GM18505 (cell line): ENCODE results near the gene RFX4.

Experiments
- ATAC-seq: cut with Tn5 transposase; IDR thresholded peaks from one replicate; pipeline ENCODE4 v1.9.1; 2021; ENCODE audit not compliant: unreplicated experiment
- POLR2A ChIP-seq: IDR thresholded peaks from 4 replicates; pipeline ENCODE4 v1.6.1; 2011; ENCODE audit warnings: borderline replicate concordance; ENCODE audit not compliant: insufficient read depth, insufficient read length; ENCODE audit errors: extremely low read depth

RFX4 gene

DNA sequence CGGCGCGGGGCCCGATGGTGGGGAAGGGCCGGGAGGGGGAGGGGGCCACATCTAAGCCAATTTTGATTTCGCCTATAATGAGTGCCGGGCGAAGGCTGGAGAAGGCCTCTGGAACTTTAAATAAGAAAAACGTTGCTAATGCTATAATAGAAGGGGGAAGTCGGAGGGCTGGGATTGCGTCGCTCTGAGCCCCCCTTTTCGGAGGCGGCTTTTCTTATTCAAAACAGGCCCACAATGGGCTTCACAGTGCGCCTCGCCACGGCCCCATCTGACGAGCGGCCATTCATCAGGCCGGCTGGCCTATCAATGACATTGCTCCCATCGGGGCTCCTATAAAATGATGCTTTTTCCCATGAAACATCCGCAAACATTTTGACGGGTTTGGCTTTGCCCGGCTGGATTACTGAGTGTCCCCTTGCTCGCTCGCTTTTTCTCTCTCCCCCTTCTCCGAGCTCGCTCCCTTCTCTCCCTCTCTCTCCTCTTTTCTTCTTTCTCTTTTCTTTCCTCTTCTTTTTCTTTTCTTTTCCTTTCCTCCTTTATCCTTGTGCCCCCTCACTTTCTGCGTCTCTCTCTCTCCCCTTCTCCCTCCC is at the start of gene RFX4:
Gene RFX4 (plus strand): TSS at position 364 of the 590 bp plus-strand sequence. CDS start 317 bp downstream, outside the sequence.
- no peak for TF ChIP-seq POLR2A
- no peak for ATAC-seq

DNA sequence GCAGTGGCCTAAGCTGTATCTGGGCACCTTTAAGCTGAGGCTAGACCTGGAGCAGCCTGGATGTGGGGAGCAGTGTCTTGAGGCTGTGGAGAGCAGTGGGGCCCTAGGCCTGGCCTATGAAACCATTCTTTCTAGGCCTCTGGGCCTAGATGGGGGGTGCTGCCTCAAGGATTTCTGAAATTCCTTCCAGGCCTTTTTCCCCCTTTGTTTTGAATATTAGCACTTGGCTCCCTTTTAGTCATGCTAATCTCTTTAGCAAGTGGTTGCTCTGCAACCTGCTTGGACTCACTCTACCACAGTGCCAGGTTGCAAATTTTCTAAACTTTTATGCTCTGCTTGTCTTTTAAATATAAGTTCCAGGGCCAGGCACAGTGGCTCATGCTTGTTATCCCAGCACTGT is 41.6 kb upstream of the RFX4 start:
- no peak for ATAC-seq
- TF ChIP-seq POLR2A: no peak

GRCh38 chr12:106551410-106551809 is 31.4 kb upstream of the RFX4 start:
- no peak for ATAC-seq
- TF ChIP-seq POLR2A: no peak

GRCh38 chr12:106552228-106552627 is 30.6 kb upstream of the RFX4 start:
- no peak for TF ChIP-seq POLR2A
- ATAC-seq: no peak

DNA sequence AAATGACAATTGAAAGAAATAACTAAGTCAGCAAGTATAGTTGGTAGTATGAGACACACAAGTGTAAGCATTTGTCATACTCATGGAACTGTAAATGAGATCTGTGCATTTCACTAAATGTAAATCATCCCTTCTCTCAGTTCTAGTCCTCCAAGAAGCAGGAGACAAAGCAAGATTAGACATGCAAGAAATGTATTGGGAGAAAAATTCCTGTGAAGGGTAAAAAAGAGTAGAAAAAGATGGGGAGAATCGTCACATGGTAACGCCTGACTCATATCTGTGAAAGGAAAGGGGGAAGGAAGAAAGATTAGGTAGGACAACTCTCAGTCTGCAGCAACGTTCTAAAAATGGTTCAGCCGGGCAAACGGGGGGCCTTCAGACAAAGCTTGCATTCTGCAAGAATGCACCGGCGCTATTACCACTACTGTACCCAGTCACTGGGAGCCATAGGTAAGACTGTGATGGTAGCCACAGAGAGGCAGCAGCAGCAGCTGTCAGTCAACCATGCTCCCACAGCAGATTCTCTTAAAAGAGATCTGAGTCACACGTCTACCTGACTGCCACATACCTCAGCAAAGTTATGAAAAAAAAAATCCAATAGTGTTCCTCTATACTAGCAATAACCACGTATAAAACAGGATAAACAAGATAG is 18.0 kb upstream of the RFX4 start:
- no peak for ATAC-seq
- TF ChIP-seq POLR2A: no peak

GRCh38 chr12:106566771-106567170 is 16.0 kb upstream of the RFX4 start:
- TF ChIP-seq POLR2A: no peak
- no peak for ATAC-seq

GRCh38 chr12:106573239-106573638 is 9.6 kb upstream of the RFX4 start:
- no peak for TF ChIP-seq POLR2A
- ATAC-seq: no peak

- no peak for TF ChIP-seq POLR2A
- no peak for ATAC-seq
These were observed 6.0 kb upstream of the RFX4 start for GRCh38 chr12:106576848-106577247.

GRCh38 chr12:106580671-106581508 is 1.9 kb upstream of the RFX4 start:
- ATAC-seq: no peak
- no peak for TF ChIP-seq POLR2A

GRCh38 chr12:106581543-106582248 is 1.1 kb upstream of the RFX4 start:
- ATAC-seq: no peak
- no peak for TF ChIP-seq POLR2A

DNA sequence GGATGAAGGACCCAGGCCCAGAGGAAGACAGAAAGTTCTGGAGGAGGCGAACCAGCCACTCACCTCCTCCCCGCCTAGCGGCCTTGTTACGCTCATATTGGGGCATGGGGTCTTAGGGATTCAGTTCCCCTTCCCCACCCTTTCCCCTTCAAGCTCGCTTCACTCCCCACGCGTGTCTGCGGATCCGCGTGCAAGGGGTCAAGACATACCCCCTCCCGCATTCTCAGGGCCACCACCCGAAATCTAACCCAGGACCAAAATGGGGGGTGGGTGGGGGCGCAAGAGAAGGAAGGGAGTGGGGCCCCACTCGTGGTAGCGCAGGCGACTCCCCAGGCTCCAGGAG is 584 bp upstream of the RFX4 start:
- TF ChIP-seq POLR2A: no peak
- no peak for ATAC-seq

DNA sequence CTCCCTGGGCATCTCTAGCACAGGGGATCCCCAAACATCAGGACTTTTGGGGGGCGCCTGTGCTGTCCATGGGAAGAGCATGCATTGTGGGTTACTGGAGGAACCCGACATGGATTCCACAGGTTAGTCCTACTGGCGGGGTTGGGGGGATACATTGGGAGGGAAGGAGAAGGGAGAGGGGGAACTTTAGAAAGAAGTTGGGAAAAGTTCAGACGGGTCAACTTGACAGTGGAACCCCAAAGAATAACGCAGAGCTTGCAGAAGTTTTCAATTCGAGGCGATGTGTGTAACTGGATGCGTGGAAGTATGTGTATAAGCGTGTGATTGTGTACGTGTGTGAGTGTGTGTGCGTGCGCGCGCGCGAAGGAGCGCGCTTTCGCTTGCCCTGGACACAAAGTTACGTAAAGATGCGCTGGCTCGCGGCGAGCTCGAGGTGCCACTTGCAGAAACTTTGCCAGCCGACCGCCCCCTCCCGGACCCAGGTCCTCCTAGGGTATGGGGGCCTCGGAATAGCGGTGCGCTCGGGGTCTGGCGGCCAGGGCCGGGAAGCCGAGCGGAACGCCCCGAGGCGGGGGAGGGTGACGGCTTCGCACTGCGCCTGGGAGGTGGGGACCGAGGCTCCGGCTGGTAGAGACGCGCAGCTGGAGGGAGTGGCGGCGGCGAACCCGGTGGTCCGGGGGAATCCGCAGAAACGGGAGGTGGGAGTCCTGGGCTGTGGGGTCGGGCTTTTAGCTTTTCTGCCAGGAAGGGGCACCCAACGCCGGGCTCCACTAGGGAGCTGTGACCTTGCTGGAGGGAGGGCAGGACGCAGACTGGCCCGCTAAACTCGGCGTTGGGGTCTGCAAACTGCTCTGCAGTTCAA is 669 bp downstream of the RFX4 start:
- no peak for ATAC-seq
- TF ChIP-seq POLR2A: no peak
